CD14-positive monocyte (primary cell): ENCODE results near the gene ANKRD23. TPM values are rescaled to one million over a fixed set of nuclear protein-coding genes. Genes with fewer than 3 reads are reported as not detected.
A peak's percentile ranks its signal among the peaks of the same experiment; 100 is the strongest.

Experiments
- DNase-seq, 3 donors: peaks; one replicate each; pipeline ENCODE4 v3.0.0-alpha.2; 2011 to 2022
- H2AFZ ChIP-seq: 2 replicates; pipeline ENCODE4 v1.6.0; 2012; ENCODE audit warnings: mild to moderate bottlenecking, low read depth, low read length, inconsistent platforms; ENCODE audit not compliant: insufficient read depth, poor library complexity, severe bottlenecking
- H3K27ac ChIP-seq, 2 donors: 1 replicate in 1 of 2; 2 replicates in 1 of 2; pipeline ENCODE4 v1.5.1; 2012 to 2013; ENCODE audit warnings: low read length in 2 of 2, control low read depth in 1 of 2, inconsistent platforms in 1 of 2, low read depth in 1 of 2, mild to moderate bottlenecking in 1 of 2
- H3K27me3 ChIP-seq, 2 donors: one replicate each; pipeline versions ENCODE4 v1.6.0 to v1.6.1; 2011 to 2013; ENCODE audit warnings: low read length in 2 of 2; ENCODE audit not compliant: control insufficient read depth in 2 of 2, insufficient read depth in 2 of 2
- H3K36me3 ChIP-seq, 2 donors: replicated peaks in 1 of 2; 1 replicate in 1 of 2; 2 replicates in 1 of 2; pipeline versions ENCODE4 v1.5.1 to v1.6.1; 2012 to 2013; ENCODE audit warnings: low read length in 2 of 2, control low read depth in 1 of 2, inconsistent platforms in 1 of 2, mild to moderate bottlenecking in 1 of 2; ENCODE audit not compliant: insufficient read depth in 2 of 2, control insufficient read depth in 1 of 2
- H3K4me1 ChIP-seq, 2 donors: 1 replicate in 1 of 2; 2 replicates in 1 of 2; pipeline versions ENCODE4 v1.5.1 to v1.6.1; 2012 to 2013; ENCODE audit warnings: low read length in 2 of 2, control low read depth in 1 of 2, inconsistent platforms in 1 of 2, mild to moderate bottlenecking in 1 of 2, moderate library complexity in 1 of 2; ENCODE audit not compliant: insufficient read depth in 2 of 2, control insufficient read depth in 1 of 2
- H3K4me2 ChIP-seq: replicated peaks from 2 replicates; pipeline ENCODE3; 2012; ENCODE audit warnings: low read length, moderate library complexity, mild to moderate bottlenecking; ENCODE audit not compliant: poor library complexity, severe bottlenecking; ENCODE audit errors: extremely low read depth
- H3K4me3 ChIP-seq, 3 experiments: fragments of 200-600 bp in 1 of 3; sonication (generic) in 1 of 3; replicated peaks in 1 of 3; 1 replicate in 2 of 3; 2 replicates in 1 of 3; pipeline ENCODE4 v1.5.1; 2011 to 2013; ENCODE audit warnings: low read length in 3 of 3, mild to moderate bottlenecking in 3 of 3, control low read depth in 2 of 3, low read depth in 2 of 3, inconsistent platforms in 1 of 3, moderate library complexity in 1 of 3
- H3K79me2 ChIP-seq: 2 replicates; pipeline ENCODE4 v1.6.0; 2012; ENCODE audit warnings: mild to moderate bottlenecking, control low read depth, inconsistent platforms, low read length, moderate library complexity; ENCODE audit not compliant: insufficient read depth
- H3K9ac ChIP-seq: 2 replicates; pipeline ENCODE4 v1.6.0; 2017; ENCODE audit warnings: low read length, mild to moderate bottlenecking; ENCODE audit not compliant: insufficient read depth, poor library complexity, severe bottlenecking
- H3K9me3 ChIP-seq, 2 donors: replicated peaks in 1 of 2; 1 replicate in 1 of 2; 2 replicates in 1 of 2; pipeline versions ENCODE4 v1.5.1 to v1.6.1; 2012 to 2013; ENCODE audit warnings: low read length in 2 of 2, control low read depth in 1 of 2; ENCODE audit not compliant: control insufficient read depth in 1 of 2, insufficient read depth in 1 of 2
- H4K20me1 ChIP-seq: 2 replicates; pipeline ENCODE4 v1.6.0; 2012; ENCODE audit warnings: mild to moderate bottlenecking, low read length, control low read depth, moderate library complexity; ENCODE audit not compliant: insufficient read depth
- H3K27ac Mint-ChIP-seq, 7 donors: one replicate each; pipeline ENCODE4 v1.8.0; 2020; ENCODE audit warnings: mild to moderate bottlenecking in 7 of 7, mixed read lengths in 7 of 7, moderate library complexity in 6 of 7, inconsistent platforms in 2 of 7
- H3K27me3 Mint-ChIP-seq, 3 donors: one replicate each; pipeline ENCODE4 v1.8.0; 2021 to 2022; ENCODE audit warnings: low read depth in 3 of 3, mild to moderate bottlenecking in 3 of 3, mixed read lengths in 3 of 3, moderate library complexity in 3 of 3, inconsistent platforms in 1 of 3
- H3K36me3 Mint-ChIP-seq, 2 donors: one replicate each; pipeline ENCODE4 v1.8.0; 2020; ENCODE audit warnings: mixed read lengths in 2 of 2, inconsistent platforms in 1 of 2, mild to moderate bottlenecking in 1 of 2
- H3K4me1 Mint-ChIP-seq: one replicate; pipeline ENCODE4 v1.8.0; 2020; ENCODE audit warnings: mild to moderate bottlenecking, mixed read lengths
- H3K4me3 Mint-ChIP-seq, 2 donors: one replicate each; pipeline ENCODE4 v1.8.0; 2020; ENCODE audit warnings: mild to moderate bottlenecking in 2 of 2, mixed read lengths in 2 of 2, moderate library complexity in 1 of 2
- H3K9me3 Mint-ChIP-seq, 7 donors: one replicate each; pipeline ENCODE4 v1.8.0; 2020 to 2022; ENCODE audit warnings: mixed read lengths in 7 of 7, mild to moderate bottlenecking in 6 of 7, moderate library complexity in 6 of 7, inconsistent platforms in 2 of 7
- CTCF ChIP-seq: fragments of 200-600 bp; IDR thresholded peaks from one replicate; pipeline ENCODE4 v1.8.0; 2022; ENCODE audit warnings: antibody characterized with exemption, mild to moderate bottlenecking
- WGBS: methylation state at CpG from one replicate; pipeline ENCODE4 v1.1.5; 2013; ENCODE audit warnings: missing lambda C conversion rate; ENCODE audit not compliant: insufficient coverage; 5-methylcytosine and 5-hydroxymethylcytosine counted together
- intact Hi-C, 2 donors: fragments of 100-400 bp; cut with micrococcal nuclease; formaldehyde crosslinking; loops; one replicate each; pipeline versions ENCODE4 v1.15.0 to v1.15.1; 2023
- polyA plus RNA-seq, 3 donors: library from polyadenylated mRNA; depleted of rRNA in 1 of 3; unstranded in 2 of 3; stranded (reverse) in 1 of 3; fragments of 300-500 nt in 2 of 3; fragments of >200 nt in 1 of 3; fragmentation: Illumina TruSeq in 2 of 3; gene quantifications; 1 replicate in 2 of 3; 2 replicates in 1 of 3; pipeline ENCODE4 v1.2.3, GENCODE V29; 2012 to 2021

Gene ANKRD23
- polyA plus RNA-seq, 3 donors, result 1.4 TPM; not detected in 2

- H4K20me1 ChIP-seq, result peaks cover 5% of the 10 kb centered on the region
- peak overlapping the region; percentile 20 for H3K9ac ChIP-seq
- Mint-ChIP-seq H3K27ac (peak overlapping the region; percentile 29 to 92 (median 86)), H3K36me3 (peaks cover 3 to 9% of the 10 kb centered on the region in 2 donors), H3K4me1 (peaks cover 33% of the 10 kb centered on the region), H3K9me3 (peaks cover 0 to 5% (median 0%) of the 10 kb centered on the region in 7 donors), H3K27me3 (peaks cover 73 to 95% (median 74%) of the 10 kb centered on the region in 3 donors), H3K4me3 (peak overlapping the region in 1 of 2 donors; percentile 82)
- peak; percentile 91 to 98 (median 96) for DNase-seq
- 38% methylated on average over 17 of the region's 23 CpGs for WGBS
- peak overlapping the region; percentile 7 to 69 for H3K27ac ChIP-seq
- peaks cover 0 to 75% of the 10 kb centered on the region in 2 donors for H3K27me3 ChIP-seq
- H3K4me3 ChIP-seq, result no peak overlapping the region
- TF ChIP-seq CTCF, result no peak
- no peaks in the 10 kb centered on the region for H3K36me3 ChIP-seq
- H3K9me3 ChIP-seq, result no peaks in the 10 kb centered on the region
- H2AFZ ChIP-seq, result no peak overlapping the region
- H3K4me1 ChIP-seq, result peaks cover 45 to 48% of the 10 kb centered on the region in 2 donors
- H3K4me2 ChIP-seq, result peak overlapping the region; percentile 27
- no peaks in the 10 kb centered on the region for H3K79me2 ChIP-seq
- intact Hi-C loops, result no loop called here
These were observed 41.9 kb upstream of the ANKRD23 start for GRCh38 chr2:96885432-96886347.

- 89% methylated on average over 19 of the region's 19 CpGs for WGBS
- Histone ChIP-seq H3K4me3 (no peak overlapping the region), H3K79me2 (no peaks in the 10 kb centered on the region), H4K20me1 (peaks cover 5% of the 10 kb centered on the region), H3K9me3 (no peaks in the 10 kb centered on the region), H3K27ac (no peak overlapping the region), H3K27me3 (peaks cover 0 to 76% of the 10 kb centered on the region in 2 donors), H3K9ac (no peak overlapping the region), H3K36me3 (no peaks in the 10 kb centered on the region), H2AFZ (no peak overlapping the region), H3K4me1 (peaks cover 45 to 48% of the 10 kb centered on the region in 2 donors), H3K4me2 (no peak overlapping the region)
- TF ChIP-seq CTCF, result no peak
- peak in 2 of 3 donors; percentile 34 to 47 for DNase-seq
- Mint-ChIP-seq H3K4me3 (peak overlapping the region in 1 of 2 donors; percentile 76), H3K27ac (peak overlapping the region in 5 of 7 donors; percentile 56 to 89 (median 59)), H3K9me3 (peaks cover 0 to 5% (median 0%) of the 10 kb centered on the region in 7 donors), H3K36me3 (peaks cover 3 to 9% of the 10 kb centered on the region in 2 donors), H3K4me1 (peaks cover 33% of the 10 kb centered on the region), H3K27me3 (peaks cover 69 to 97% (median 71%) of the 10 kb centered on the region in 3 donors)
- intact Hi-C loops, result no loop called here
These were observed 40.7 kb upstream of the ANKRD23 start for GRCh38 chr2:96884299-96885094.
